Stimulated activated naive CD4-positive, alpha-beta T cell (primary cell): ENCODE measurements around the gene PPIL3.
"Not testable (repeated sequence)": the region's sequence is repeated elsewhere in the genome, so short reads cannot be mapped to it uniquely, and the experiment has no call there.

ENCODE experiments used
- DNase-seq, 6 experiments: peaks; one replicate each; lab custom pipeline; 2025; lab: John Stamatoyannopoulos, UW

PPIL3 gene

DNA sequence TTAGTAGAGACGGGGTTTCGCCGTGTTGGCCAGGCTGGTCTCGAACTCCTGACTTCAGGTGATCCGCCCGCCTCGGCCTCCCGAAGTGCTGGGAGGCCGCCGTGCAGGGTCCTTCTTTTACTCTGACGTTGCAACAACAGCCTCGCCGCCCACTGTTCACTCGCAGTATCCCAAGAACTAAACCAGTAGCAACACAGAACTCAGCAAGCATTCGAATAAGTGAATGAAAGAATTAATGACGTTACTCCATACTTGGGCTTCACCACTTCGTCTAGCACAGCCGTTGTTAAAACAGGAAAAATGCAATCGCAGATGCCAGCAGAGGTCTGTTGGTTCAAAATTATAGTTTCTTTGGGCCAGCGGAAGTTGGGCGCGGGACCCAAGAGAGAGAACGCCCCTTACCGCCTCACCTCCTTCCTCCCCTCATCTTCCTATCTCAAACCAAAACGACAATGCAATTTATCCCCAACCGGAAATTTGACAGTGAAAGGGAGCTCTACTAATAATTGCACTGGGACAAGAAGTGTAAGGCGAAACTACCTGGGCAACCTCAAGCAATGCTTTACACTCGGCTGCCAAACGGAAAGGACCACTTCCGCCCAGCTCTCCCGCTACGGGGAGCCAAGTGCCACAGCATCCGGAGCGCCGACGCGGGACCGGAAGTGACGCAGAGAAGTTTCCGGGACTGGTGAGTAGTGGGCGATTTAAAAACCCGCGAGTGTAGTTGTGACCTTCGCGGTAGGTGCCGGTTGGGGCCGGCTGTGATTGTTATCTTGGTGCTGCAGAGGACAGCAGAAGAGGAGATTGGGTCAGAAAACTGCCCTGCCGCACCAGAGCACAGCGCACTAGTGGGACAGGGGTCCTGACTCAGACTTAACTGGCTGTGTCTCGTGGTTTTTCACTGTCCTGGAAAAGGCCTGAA lies at the start of gene PPIL3, which contains the start of gene NIF3L1:
TSS of gene PPIL3 (minus strand) at position 374 of the 922 bp plus-strand sequence. CDS start 1,462 bp downstream, outside the sequence.
TSS of gene NIF3L1 (plus strand) at position 668 of the 922 bp plus-strand sequence. CDS start 2,573 bp downstream, outside the sequence.
- DNase-seq = peak; percentile 88 to 97 (median 94)

DNA sequence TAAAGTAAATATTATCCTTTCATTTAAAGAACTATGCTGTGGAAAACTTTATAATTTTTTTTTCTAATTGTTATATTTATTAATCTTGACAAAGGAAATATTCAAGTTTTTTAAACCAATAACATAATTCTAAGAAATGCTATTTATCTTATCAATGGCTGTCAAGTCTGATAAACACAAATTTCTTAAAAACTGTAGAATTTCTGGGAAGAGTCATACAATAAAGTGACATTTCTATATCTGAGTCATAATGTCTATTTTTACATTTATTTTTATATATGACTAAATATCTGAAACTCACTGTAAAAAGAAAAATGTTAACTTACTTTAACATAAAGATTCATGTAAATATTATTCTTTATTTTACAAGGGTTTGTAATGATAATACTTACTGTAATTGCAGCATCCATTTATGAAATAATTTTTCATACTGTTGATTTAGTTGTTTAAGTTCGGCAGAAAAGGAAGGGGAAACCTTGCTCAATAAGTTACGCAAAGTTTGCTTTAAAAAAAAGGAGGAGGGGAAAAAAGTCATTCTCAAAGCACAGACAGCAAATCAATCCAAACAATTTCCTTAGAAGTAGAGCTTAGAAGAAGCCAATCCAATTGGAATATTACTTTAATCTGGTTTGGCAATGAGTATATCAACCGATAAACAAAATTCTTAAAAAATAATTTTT lies 42.2 kb upstream of the PPIL3 start:
- no peak for DNase-seq

DNA sequence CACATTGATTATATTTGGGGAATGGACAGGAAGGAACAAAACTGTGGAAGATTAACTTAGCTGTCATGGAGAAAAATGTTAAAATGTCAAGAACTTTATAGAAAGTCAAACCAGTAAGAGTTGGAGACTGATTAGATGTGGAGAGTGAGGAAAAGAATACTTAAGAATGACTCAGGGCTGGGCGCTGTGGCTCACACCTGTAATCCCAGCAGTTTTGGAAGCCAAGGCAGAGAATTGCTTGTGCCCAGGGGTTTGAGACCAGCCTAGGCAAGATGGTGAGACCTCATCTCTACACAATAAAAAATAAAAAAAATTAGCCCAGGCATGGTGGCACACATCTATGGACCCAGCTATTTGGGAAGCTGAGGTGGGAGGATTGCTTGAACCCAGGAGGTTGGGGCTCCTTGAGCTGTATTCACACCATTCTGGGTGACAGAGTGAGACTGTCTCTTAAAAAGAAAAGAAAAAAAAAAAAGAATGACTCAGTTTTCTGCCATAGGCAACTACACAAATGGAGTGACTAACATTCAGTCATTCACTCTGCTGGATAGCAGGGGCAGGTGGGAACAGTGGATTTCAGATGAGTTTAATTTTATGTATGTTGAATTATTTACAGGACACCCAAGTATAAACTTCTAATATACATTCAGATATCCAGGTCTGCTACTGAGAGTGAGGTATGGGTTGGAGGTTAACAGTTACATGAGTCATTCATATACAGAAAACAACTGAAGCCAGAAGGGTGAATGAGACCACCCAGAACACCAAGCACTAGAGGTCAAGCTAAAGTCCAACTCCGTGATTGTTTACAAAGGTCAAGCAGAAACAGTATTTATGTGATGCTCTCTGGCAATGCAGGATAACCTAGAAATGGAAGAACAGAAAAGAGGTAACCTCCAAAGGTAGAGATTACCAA lies 40.7 kb upstream of the PPIL3 start:
- DNase-seq = no peak

DNA sequence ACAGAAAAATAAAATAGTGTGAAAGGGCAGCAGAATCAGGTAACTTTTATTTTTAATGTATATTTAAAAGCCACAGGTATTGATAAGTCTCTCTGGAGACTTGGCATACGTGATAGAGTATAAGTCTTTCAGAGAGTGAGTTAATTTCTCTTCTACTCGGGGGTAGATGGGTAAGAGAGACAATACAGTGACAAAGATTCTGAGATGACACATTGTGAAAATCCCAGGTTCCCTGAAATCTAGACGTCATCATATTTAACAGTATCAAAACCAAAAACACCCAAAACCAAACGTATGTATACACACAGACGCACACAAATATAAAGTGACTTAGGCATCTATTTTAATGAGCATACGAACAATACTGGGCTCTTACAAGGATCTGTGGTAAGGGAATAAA lies 33.6 kb upstream of the PPIL3 start:
- DNase-seq = no peak

DNA sequence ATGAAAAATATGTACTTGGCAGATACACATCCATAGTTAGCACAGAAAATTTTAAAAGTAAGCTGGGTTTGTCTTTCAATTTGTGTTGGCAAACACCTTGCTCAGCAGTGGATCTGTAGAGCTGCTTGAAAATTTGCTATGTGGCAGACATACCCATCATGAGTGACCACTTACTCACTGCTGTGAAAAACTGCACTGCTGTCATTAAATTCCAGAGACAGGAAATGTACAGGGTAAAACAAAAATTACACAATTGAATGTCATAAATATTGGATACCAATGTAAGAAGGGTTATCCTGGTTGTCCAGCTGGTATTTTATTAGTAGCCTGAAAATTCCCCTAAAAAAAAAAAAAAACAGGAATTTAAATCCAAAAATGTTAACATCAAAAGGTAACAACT lies 24.8 kb upstream of the PPIL3 start:
- DNase-seq = no peak

DNA sequence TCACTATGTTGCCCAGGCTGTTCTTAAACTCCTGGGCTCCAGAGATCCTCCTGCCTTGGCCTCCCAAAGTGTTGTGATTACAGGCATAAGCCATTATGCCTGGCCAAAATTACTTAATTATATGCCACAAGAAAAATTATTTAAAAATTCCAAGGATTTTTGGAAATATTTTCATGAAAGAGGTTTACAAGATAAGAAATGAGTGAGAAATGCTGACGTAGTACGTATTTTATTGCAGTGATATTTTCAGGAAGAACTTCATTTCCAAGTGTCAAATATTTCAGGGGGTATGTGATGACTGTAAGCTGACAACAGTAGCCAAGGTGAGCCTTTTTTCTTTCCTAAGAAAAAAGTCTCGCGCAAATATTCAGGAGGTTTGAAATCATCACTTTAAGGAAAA lies 21.1 kb upstream of the PPIL3 start:
- no peak for DNase-seq

DNA sequence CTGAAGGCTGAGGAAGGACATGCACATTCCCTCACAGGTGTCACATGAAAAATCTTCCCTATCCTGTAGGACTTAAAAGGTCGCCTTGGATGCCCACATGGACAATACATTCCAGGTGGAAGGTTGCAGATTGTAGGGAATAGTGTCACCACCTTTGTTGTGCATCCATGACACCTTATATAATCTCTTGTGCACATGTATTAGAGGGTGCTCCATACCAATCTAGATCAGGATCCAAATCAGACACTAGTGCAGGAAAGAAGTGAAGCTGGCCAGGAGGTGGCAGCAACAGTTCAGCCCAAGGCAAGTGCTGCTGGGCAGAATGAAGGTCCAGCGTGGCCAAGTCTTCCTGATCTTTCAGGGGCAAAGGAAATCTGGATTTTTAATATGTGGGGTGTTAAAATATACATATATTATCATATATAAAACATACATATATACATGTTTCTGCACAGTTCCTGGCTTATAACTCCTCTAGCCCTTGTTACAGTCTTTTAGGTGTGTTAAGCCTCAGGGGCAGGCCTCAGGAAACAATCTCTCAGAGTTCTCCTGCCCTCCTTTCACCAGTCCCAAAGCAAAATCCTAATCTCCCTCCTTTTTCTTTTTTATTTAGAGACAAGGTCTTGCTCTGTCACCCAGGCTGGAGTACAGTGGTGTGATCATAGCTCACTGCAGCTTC lies 16.9 kb upstream of the PPIL3 start:
- peak in 3 of 6 experiments; percentile 6 to 19 (median 14) for DNase-seq

DNA sequence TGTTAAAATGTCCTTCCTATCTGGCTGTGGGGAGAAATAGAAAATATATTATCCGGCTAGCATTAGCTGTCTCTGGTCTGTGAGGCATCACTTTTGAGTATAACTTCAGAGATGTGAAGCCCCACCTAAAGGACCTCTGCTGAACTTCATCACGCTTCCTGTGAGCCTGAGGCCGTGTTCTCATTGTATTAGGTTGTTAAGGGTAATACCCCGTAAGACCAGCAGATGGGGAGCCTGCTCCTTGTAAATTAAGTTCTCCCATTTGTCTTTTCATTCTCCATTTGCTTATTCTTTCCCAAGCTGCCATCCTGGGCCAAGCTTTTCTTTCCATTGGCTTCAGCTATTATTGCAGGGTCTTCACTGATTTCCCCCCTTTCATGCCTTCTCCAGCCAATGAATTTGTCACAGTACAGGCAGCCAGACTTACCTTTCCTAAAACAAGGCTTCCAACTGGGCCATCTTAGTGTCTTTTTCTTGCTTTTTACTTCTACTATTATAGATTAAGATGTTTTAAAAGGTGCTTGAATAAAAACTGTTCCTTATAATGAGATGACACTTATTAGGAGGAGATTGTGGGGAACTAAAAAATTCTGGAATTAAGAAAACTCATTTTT lies 12.7 kb upstream of the PPIL3 start:
- DNase-seq = peak; percentile 23 to 78 (median 68)

DNA sequence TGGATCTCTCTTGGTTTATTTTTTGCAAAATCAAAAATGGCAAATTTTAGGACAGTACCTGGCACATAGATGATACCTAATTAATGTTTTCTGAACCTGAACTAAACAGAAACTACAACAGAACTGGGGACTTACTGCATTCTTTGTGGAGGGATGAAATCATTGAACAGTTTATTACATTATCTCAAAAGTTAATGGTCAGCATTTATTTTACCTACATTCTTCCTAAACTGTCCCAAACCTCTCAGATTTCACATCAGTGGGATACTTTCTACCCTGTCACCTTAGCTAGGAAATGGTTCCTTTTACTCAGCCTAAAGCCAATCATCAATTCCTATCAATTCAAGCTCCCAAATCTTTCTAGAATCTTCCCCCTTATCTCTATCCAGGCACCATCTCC lies 10.6 kb upstream of the PPIL3 start:
- DNase-seq = no peak

DNA sequence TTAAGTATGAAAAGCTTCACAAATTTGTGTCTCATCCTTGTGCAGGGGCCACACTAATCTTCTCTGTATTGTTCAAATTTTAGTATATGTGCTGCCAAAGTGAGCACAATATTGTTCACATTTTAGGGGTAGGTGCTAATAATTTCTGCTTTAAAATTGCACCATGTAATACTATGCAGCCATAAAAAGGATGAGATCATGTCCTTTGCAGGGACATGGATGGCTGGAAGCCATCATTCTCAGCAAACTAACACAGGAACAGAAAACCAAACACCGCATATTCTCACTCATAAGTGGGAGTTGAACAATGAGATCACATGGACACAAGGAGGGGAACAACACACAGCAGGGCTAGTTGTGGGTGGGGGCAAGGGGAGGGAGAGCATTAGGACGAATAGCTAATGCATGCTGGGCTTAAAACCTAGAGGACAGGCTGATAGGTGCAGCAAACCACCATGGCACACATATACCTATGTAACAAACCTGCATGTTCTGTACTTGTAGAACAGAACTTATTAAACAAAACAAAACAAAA lies 7.1 kb downstream of the PPIL3 start:
- DNase-seq = not testable (repeated sequence)

DNA sequence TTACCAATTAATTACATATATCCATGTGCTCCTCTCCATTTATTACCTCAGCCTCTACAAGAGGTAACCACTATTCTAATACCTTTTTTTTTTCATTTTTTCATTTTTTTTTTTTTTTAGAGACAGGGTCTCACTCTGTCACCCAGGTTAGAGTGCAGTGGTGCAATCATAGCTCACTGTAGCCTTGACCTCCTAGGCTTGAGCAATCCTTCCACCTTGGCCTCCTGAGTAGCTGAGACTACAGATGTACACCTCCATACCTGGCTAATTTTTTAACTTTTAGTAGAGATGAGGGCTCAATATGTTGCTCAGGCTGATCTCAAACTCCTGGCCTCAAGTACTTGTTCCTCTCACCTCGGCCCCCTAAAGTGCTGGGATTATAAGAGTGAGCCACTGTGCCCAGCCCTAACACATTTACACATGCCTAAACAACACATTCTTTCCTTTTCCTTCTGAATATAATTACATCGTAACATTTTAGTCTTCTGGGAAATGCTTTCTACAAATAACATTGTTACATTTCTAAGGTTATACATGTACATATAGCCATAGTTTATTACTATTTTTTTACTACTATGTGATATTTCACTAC lies 10.5 kb downstream of the PPIL3 start:
- no peak for DNase-seq

DNA sequence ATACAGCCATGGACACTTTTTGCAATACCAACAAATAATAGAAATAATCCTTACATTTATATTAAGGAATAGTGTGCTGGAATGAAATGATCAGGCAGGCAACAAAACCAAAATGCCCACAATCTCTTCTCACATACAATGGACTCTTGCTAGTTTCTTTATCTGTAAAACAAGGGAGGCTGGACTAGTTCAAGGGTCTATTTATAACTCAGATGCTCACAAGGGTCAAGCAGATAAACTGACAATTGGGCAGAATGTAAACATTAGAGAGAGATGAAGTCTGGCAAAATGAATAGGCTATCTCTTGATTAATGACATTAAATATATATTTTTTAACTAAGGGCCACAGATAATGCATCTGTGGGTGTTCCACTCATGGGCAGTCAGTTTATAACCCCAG lies 11.4 kb downstream of the PPIL3 start:
- DNase-seq = no peak

DNA sequence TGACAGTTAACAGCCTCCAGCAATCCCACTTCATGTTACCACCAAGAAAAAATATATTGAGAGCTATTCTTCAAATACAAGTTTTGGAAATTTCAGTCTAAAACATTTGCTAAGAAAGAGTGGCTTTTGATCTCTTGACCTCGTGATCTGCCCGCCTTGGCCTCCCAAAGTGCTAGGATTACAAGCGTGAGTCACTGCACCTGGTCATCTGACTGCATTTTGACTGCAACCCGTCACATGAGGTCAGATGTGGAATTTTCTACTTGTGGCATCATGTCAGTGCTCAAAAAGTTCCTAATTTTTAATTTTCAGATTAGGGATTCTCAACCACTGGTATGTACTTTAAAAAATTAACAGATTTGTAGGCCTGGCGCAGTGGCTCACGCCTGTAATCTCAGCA lies 15.3 kb downstream of the PPIL3 start:
- no peak for DNase-seq

DNA sequence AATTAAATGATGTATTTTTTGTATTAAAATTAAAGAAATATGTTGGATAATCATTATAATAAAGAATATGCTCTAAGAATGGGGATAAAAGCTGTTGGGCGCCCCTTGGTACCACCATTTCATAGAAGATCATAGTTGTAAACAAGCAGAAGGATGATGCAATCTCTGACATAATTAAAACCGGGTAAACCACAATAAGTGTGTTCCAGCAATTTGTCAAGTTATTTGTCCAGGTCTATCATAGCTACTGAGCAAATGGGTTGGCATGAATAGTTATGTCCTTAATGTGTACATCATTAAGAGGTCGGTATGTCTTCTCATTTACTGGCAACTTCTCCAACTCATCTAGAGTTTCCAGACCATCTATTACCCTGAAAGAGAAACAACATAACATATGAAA lies 17.7 kb downstream of the PPIL3 start:
- DNase-seq = no peak

DNA sequence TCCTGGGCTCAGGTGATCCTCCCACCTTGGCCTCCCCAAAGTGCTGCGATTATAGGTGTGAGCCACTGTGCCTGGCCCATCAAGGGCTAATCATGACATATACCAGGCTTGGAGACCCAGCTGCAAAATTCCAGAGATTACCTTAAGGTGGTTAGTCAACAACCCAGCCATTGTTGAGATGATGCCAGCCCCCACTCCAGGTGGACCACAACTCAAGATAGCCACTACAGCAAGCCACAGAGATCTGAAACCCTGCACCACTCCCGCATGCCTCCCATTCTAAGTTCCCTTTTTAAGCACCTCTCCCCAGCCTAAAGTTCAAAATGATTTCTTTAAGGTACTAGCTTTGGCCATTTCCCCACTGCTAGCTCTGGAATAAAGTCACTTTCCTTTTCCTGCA lies 19.9 kb downstream of the PPIL3 start:
- DNase-seq = no peak

DNA sequence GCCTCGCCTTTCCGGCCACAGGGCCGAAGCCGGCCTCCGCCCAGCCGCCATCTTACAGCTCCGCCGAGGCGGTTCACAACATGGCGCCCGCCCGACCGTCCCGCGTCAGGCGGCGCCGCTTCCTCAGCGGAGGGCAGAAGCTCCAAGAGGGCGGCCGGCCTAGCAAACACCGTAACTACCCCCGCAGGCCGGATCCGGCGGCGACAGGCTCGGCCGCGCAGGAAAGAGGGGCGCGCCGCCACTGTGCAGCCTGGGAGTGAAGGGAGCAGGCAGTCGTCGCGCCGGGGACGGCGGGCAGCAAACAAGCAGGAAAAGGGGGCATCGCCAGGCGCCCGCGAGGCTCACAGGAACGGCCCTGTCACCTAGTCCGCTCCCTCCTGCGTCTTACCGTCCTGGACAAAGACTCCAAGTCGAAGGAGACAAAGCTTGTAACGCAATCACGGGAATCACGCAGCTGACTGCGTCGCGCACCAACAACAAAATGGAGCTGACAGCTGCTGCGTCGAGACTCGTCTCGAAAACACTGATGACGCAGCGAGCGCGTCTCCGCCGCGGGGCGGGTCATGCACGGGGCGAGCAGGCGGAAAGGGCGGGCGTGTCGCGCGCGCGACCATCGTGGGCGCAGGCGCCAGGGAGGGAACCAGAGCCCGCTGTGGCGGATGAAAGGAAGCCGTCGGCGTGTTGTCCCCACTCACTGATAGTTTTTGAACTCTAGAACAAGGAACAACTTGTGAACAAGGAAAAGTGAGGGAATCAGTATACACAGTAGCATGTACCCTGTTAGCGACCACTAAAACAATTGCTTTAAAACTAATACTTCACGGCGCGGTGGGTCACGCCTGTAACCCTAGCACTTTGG lies 24.5 kb downstream of the PPIL3 start, which contains the start of gene CLK1:
TSS of gene CLK1 (minus strand) at position 483 of the 859 bp plus-strand sequence. CDS start 2,796 bp downstream, outside the sequence.
- peak; percentile 93 to 97 (median 95) for DNase-seq

DNA sequence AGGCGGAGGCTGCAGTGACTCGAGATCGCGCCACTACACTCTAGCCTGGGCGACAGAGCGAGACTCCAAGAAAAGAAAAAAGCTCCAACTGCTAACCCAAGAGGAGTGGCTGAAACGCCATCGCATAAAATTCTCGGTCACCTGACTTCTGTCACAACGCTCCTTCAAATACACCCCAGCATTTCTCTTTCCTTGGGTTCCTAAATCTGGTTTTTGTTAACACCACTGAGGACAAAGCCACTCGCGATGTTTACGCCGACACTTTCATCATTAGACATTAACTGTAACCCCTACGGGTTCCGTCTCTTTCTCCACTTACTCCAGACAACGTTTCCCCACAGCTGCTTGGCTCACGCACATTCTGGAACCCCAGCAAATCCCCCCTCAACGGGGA lies 25.1 kb downstream of the PPIL3 start:
- DNase-seq = peak in 3 of 6 experiments; percentile 37 to 38 (median 37)

DNA sequence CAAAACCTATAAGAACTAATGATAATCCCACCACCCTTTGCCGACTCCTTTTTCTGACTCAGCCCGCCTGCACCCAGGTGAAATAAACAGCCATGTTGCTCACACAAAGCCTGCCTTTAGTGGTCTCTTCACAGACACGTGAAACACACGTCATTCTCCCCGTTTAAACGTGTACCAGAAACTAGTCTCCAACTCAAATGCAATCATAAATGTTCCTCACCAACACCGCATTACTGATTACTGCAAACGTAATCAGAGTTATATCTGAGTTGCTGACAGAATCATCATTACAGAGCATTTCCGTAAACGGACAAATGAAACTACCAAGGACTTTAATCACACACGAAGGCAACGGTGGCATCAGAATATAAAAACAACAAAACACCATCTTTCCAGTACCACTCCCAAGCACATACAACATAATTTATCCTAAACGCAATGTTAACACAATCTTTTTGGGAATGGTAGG lies 26.3 kb downstream of the PPIL3 start:
- DNase-seq = peak; percentile 20 to 75 (median 52)

DNA sequence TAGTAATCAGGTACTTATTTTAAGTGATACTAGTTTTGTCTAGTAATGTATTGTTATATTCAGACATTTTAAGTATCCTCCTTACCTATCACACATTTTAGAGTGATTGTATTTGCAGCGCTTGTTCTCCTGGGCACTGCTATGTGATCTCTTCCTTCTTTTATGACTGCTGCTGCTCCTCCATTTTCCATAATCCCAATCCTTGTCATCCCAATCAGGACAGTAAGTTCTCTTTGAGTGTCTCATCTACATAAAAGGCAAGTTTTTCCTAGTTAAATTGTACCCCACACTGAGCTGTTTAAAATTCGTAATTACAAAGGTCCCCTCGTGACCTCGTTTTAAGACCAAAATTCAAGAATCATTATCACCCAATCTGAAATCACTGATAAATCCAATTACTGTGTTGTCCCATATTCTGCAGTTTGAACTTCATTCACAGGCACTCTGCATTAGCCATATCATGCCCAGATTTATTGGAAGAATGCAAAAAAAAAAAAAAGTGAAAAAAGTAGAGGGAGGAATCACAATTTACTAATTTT lies 27.2 kb downstream of the PPIL3 start:
- peak in 1 of 6 experiments; percentile 26 for DNase-seq
